Measurements from ENCODE around the gene IL9. TPM values are rescaled to one million over a fixed set of nuclear protein-coding genes. Genes with fewer than 3 reads are reported as not detected.

Gene IL9
- total RNA-seq, 2 experiments from 2014 or later, result not detected

DNA sequence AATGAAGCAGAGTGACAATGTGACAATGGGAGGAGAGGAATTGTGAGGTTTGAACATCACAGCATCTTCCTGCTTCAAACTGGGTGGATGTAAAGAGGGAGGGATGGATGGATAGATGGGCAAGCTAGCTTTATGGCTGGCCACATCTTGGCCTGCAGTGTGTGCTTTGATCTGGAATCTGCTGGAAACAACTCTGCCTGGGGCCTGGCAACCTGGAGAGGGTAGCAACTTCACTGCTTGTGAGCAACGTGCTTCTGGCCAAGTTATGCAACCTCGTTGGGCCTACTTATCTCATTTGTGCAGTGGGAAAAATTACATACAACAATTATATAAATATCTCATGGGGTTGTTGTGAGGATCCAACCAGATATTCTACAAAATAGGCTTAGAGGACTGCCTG, 5.3 kb downstream of the IL9 start:
- Mint-ChIP-seq H3K4me1 (ENCODE audit: low read depth) (peaks cover 4% of the 10 kb centered on the region), H3K27ac (no peak overlapping the region), H3K9me3 (no peaks in the 10 kb centered on the region), H3K36me3 (ENCODE audit: low read depth) (no peaks in the 10 kb centered on the region), H3K27me3 (ENCODE audit: low read depth) (peaks cover 12% of the 10 kb centered on the region), H3K4me3 (no peak overlapping the region)
- CTCF ChIA-PET, result no interaction called here
- intact Hi-C loops (cut with micrococcal nuclease), result no loop called here
- no peak for DNase-seq

- DNase-seq, result no peak
- H3K27ac Mint-ChIP-seq, result no peak overlapping the region
- H3K9me3 Mint-ChIP-seq, result no peaks in the 10 kb centered on the region
- CTCF ChIA-PET, result interaction anchor here (0.6 to 2.2 kb wide), 4 partner anchors 16 to 324 kb away, joined by 3 to 12 read pairs (median 4); no protein-coding TSS in a partner anchor
- H3K27me3 Mint-ChIP-seq (ENCODE audit: low read depth), result peaks cover 14% of the 10 kb centered on the region
- H3K36me3 Mint-ChIP-seq (ENCODE audit: low read depth), result no peaks in the 10 kb centered on the region
- no peak overlapping the region for H3K4me3 Mint-ChIP-seq
- intact Hi-C loops (cut with micrococcal nuclease), result loop anchor here (1.0 kb wide), 5 partner anchors 57 to 324 kb away; no protein-coding TSS in a partner anchor
- peaks cover 4% of the 10 kb centered on the region for H3K4me1 Mint-ChIP-seq (ENCODE audit: low read depth)
These were observed 7.6 kb downstream of the IL9 start for GRCh38 chr5:135887881-135888614.

DNA sequence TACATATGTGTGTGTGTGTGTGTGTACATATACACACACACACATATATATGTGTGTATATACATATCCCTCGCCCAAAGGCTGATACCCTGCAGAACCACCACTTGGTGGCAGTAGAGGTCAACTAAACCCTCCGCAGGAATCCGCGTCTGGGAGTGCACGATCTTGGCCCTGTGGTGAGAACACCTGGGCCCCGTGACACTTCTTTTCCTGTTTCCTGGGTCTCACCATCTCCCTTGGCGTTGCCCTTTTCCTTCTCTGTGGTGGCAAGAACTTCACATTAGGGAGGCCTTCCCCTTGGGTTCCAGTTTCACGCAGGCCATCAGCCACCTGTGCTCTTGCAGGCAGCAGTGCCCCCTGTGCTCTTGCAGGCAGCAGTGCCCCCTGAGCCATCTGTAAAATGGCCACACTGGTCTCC, 8.2 kb downstream of the IL9 start:
- CTCF ChIA-PET, result interaction anchor here (1.3 to 2.2 kb wide), 2 partner anchors 194 to 325 kb away, joined by 4 to 12 read pairs; no protein-coding TSS in a partner anchor

GRCh38 chr5:135886136-135886535, 9.5 kb downstream of the IL9 start:
- Mint-ChIP-seq H3K4me1 (ENCODE audit: low read depth) (peaks cover 4% of the 10 kb centered on the region), H3K27me3 (ENCODE audit: low read depth) (peaks cover 18% of the 10 kb centered on the region), H3K9me3 (no peaks in the 10 kb centered on the region), H3K36me3 (ENCODE audit: low read depth) (no peaks in the 10 kb centered on the region), H3K4me3 (no peak overlapping the region), H3K27ac (no peak overlapping the region)
- intact Hi-C loops (cut with micrococcal nuclease), result no loop called here
- no peak for DNase-seq
- CTCF ChIA-PET, result interaction anchor here (0.6 to 1.1 kb wide), 3 partner anchors 17 to 197 kb away, joined by 3 read pairs; no protein-coding TSS in a partner anchor

More for the DNA sequence above, 8.2 kb downstream of the IL9 start:
- Mint-ChIP-seq H3K27ac (no peak overlapping the region), H3K4me1 (ENCODE audit: low read depth) (peaks cover 4% of the 10 kb centered on the region), H3K27me3 (ENCODE audit: low read depth) (peaks cover 18% of the 10 kb centered on the region), H3K36me3 (ENCODE audit: low read depth) (no peaks in the 10 kb centered on the region), H3K9me3 (no peaks in the 10 kb centered on the region), H3K4me3 (no peak overlapping the region)
- intact Hi-C loops (cut with micrococcal nuclease), result loop anchor here (1.0 kb wide), 5 partner anchors 58 to 325 kb away; no protein-coding TSS in a partner anchor
- DNase-seq, result peak; percentile 77

- Mint-ChIP-seq H3K36me3 (ENCODE audit: low read depth) (no peaks in the 10 kb centered on the region), H3K27ac (no peak overlapping the region), H3K4me3 (no peak overlapping the region), H3K4me1 (ENCODE audit: low read depth) (peaks cover 4% of the 10 kb centered on the region), H3K27me3 (ENCODE audit: low read depth) (peaks cover 22% of the 10 kb centered on the region), H3K9me3 (no peaks in the 10 kb centered on the region)
- no peak for DNase-seq
- intact Hi-C loops (cut with micrococcal nuclease), result no loop called here
- CTCF ChIA-PET, result no interaction called here
These were observed 10.6 kb downstream of the IL9 start for GRCh38 chr5:135885031-135885430.

DNA sequence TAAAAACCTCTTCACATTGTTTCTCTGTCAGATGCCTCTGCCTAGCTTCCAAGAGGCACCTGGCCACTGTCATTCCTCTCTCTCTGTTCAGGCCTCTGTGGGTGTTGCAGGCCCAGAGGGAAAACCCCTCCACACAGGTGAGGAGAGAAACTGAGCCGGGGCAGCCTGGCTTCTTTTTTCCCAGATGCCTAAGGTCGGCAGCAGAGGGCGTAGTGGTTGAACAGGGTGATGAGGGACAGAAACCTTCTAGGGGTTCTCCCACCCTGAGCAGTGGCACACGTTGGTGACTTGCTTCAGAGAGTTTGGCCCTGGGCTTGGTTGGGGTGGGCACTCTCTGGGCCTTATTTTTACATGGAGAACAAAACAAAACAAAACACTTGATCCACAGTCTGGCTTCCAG, 12.2 kb downstream of the IL9 start:
- DNase-seq, result peak; percentile 32
- no peaks in the 10 kb centered on the region for H3K36me3 Mint-ChIP-seq (ENCODE audit: low read depth)
- peaks cover 4% of the 10 kb centered on the region for H3K4me1 Mint-ChIP-seq (ENCODE audit: low read depth)
- intact Hi-C loops (cut with micrococcal nuclease), result no loop called here
- H3K9me3 Mint-ChIP-seq, result no peaks in the 10 kb centered on the region
- H3K4me3 Mint-ChIP-seq, result no peak overlapping the region
- CTCF ChIA-PET, result interaction anchor here (1.3 kb wide), 1 partner anchor 329 kb away, joined by 3 read pairs; no protein-coding TSS in a partner anchor
- peaks cover 19% of the 10 kb centered on the region for H3K27me3 Mint-ChIP-seq (ENCODE audit: low read depth)
- no peak overlapping the region for H3K27ac Mint-ChIP-seq

DNA sequence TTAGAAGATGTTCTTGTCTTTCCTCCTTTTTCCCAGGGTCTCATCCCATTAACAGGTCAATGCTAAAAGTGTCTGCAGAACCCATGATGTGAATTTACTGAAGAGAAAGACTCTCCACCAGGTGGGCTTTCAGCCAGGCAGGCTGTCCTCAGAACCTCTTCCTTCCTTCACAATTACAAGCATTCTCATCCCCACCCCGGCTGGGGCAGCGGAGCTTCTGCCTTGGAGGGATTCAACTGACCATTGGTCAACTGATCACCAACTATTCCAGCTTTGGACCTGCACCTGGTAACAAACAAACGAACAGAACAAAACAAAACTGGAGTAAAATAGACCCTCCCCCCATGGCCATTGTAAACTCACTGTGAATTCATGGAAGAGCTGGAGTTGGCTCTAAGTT, 12.6 kb downstream of the IL9 start:
- H3K27ac Mint-ChIP-seq, result no peak overlapping the region
- peaks cover 4% of the 10 kb centered on the region for H3K4me1 Mint-ChIP-seq (ENCODE audit: low read depth)
- H3K4me3 Mint-ChIP-seq, result no peak overlapping the region
- H3K9me3 Mint-ChIP-seq, result no peaks in the 10 kb centered on the region
- no peaks in the 10 kb centered on the region for H3K36me3 Mint-ChIP-seq (ENCODE audit: low read depth)
- DNase-seq, result no peak
- H3K27me3 Mint-ChIP-seq (ENCODE audit: low read depth), result peaks cover 19% of the 10 kb centered on the region
- intact Hi-C loops (cut with micrococcal nuclease), result no loop called here
- CTCF ChIA-PET, result interaction anchor here (1.3 kb wide), 1 partner anchor 329 kb away, joined by 3 read pairs; no protein-coding TSS in a partner anchor

DNA sequence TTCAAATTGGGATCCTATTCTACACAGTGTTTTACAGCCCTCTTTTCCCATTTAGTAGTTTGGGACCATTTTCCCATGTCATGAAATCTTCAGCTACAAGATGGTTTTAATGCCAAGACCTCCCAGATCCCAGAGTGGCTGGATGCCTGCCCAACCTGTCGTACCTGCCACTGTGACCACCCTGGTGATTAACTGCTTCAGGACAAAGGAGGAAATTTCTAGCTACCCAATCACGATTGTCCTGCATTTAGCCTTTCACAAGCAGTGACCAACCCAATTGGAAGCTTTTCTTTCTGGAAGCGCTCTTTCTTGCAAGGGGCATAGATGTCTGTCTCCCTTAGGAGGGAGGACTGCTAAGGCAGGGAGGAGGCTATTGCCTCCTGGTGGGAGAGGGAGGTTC, 13.8 kb downstream of the IL9 start:
- CTCF ChIA-PET, result interaction anchor here (0.6 to 0.9 kb wide), 2 partner anchors 24 to 376 kb away, joined by 3 read pairs; no protein-coding TSS in a partner anchor
- DNase-seq, result no peak
- H3K4me3 Mint-ChIP-seq, result no peak overlapping the region
- no peaks in the 10 kb centered on the region for H3K36me3 Mint-ChIP-seq (ENCODE audit: low read depth)
- intact Hi-C loops (cut with micrococcal nuclease), result no loop called here
- no peaks in the 10 kb centered on the region for H3K9me3 Mint-ChIP-seq
- H3K27me3 Mint-ChIP-seq (ENCODE audit: low read depth), result peaks cover 23% of the 10 kb centered on the region
- no peak overlapping the region for H3K27ac Mint-ChIP-seq
- H3K4me1 Mint-ChIP-seq (ENCODE audit: low read depth), result no peaks in the 10 kb centered on the region

- no peak for DNase-seq
- no peaks in the 10 kb centered on the region for H3K9me3 Mint-ChIP-seq
- H3K27me3 Mint-ChIP-seq (ENCODE audit: low read depth), result peaks cover 23% of the 10 kb centered on the region
- no peaks in the 10 kb centered on the region for H3K36me3 Mint-ChIP-seq (ENCODE audit: low read depth)
- CTCF ChIA-PET, result interaction anchor here (0.6 kb wide), 1 partner anchor 376 kb away, joined by 3 read pairs; no protein-coding TSS in a partner anchor
- intact Hi-C loops (cut with micrococcal nuclease), result no loop called here
- no peak overlapping the region for H3K4me3 Mint-ChIP-seq
- H3K4me1 Mint-ChIP-seq (ENCODE audit: low read depth), result no peaks in the 10 kb centered on the region
- no peak overlapping the region for H3K27ac Mint-ChIP-seq
These were observed 14.4 kb downstream of the IL9 start for GRCh38 chr5:135881244-135881643.

- intact Hi-C loops (cut with micrococcal nuclease), result no loop called here
- Mint-ChIP-seq H3K4me3 (no peak overlapping the region), H3K27ac (no peak overlapping the region), H3K36me3 (ENCODE audit: low read depth) (no peaks in the 10 kb centered on the region), H3K9me3 (no peaks in the 10 kb centered on the region), H3K4me1 (ENCODE audit: low read depth) (no peaks in the 10 kb centered on the region), H3K27me3 (ENCODE audit: low read depth) (peaks cover 23% of the 10 kb centered on the region)
- CTCF ChIA-PET, result no interaction called here
- no peak for DNase-seq
These were observed 14.8 kb downstream of the IL9 start for GRCh38 chr5:135880801-135881200.

DNA sequence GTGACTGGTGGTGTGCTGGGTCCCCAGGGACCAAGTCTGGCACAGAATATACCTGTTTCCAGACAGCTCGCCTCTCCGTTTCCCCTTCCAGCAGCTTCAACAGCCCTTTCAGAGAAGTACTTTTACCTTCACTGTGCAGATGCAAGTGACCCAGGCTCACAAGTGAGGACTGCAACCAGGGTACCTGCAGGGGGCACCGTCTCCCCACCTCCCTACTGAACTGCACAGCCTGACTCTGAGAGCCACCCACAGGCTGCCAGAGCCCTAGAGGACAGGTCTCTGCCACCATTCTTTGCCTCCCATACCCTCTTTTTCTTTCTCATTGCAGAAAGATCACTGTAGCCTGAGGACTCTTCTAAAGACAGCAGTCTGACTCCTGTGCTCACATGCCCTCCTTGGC, 15.4 kb downstream of the IL9 start:
- no peaks in the 10 kb centered on the region for H3K36me3 Mint-ChIP-seq (ENCODE audit: low read depth)
- DNase-seq, result peak; percentile 10
- no peak overlapping the region for H3K27ac Mint-ChIP-seq
- H3K4me3 Mint-ChIP-seq, result no peak overlapping the region
- peaks cover 21% of the 10 kb centered on the region for H3K27me3 Mint-ChIP-seq (ENCODE audit: low read depth)
- H3K9me3 Mint-ChIP-seq, result no peaks in the 10 kb centered on the region
- no peaks in the 10 kb centered on the region for H3K4me1 Mint-ChIP-seq (ENCODE audit: low read depth)
- intact Hi-C loops (cut with micrococcal nuclease), result no loop called here
- CTCF ChIA-PET, result no interaction called here

GRCh38 chr5:135879591-135879990, 16.1 kb downstream of the IL9 start:
- Mint-ChIP-seq H3K4me3 (no peak overlapping the region), H3K27me3 (ENCODE audit: low read depth) (peaks cover 16% of the 10 kb centered on the region), H3K27ac (no peak overlapping the region), H3K9me3 (no peaks in the 10 kb centered on the region), H3K4me1 (ENCODE audit: low read depth) (no peaks in the 10 kb centered on the region), H3K36me3 (ENCODE audit: low read depth) (no peaks in the 10 kb centered on the region)
- CTCF ChIA-PET, result no interaction called here
- no peak for DNase-seq
- intact Hi-C loops (cut with micrococcal nuclease), result no loop called here

DNA sequence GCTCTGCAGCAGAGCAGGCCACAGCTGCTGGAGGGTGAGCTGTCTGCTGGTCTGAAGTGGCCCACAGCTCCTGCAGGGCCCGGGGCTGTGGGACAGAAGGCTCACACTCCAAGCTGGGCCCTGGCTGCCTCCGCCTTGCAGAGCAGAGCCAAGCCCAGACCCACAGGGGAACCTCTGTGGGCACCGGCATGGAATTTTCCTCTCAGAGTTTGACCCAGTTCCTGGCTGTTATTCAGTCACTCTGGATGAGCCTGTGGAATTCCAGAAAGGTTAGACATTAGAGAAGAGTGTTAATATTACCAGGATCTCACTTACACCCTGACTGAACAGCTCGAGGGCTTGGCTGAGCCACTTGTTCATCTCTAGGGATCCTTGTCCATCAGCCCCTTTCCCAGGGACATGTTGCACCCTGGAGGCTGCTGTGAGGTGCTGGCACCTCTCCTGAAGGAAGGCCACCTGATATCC, 17.5 kb downstream of the IL9 start:
- CTCF ChIA-PET, result no interaction called here
- H3K4me1 Mint-ChIP-seq (ENCODE audit: low read depth), result no peaks in the 10 kb centered on the region
- intact Hi-C loops (cut with micrococcal nuclease), result no loop called here
- peaks cover 16% of the 10 kb centered on the region for H3K27me3 Mint-ChIP-seq (ENCODE audit: low read depth)
- no peak overlapping the region for H3K4me3 Mint-ChIP-seq
- no peak overlapping the region for H3K27ac Mint-ChIP-seq
- no peaks in the 10 kb centered on the region for H3K36me3 Mint-ChIP-seq (ENCODE audit: low read depth)
- no peak for DNase-seq
- H3K9me3 Mint-ChIP-seq, result no peaks in the 10 kb centered on the region
